ENCODE data around the gene DCP1A.
A peak's percentile ranks its signal among the peaks of the same experiment; 100 is the strongest.

Gene DCP1A

GRCh38 chr3:53347261-53348064, at the start of gene DCP1A:
Gene DCP1A (minus strand): TSS chr3:53347543. CDS start chr3:53347517, 26 bp downstream.
- peak; percentile 92 for DNase-seq (ENCODE audit: extremely low read depth, low read depth)
- TF ChIP-seq CTCF (IDR thresholded peaks at IDR 0.05; ENCODE audit: low read depth, low read length): no peak

- TF ChIP-seq CTCF (IDR thresholded peaks at IDR 0.05; ENCODE audit: low read depth, low read length): no peak
- no peak for DNase-seq (ENCODE audit: extremely low read depth, low read depth)
Observed at GRCh38 chr3:53384465-53385423, 37.4 kb upstream of the DCP1A start.

- DNase-seq (ENCODE audit: extremely low read depth, low read depth): no peak
- no peak for TF ChIP-seq CTCF (IDR thresholded peaks at IDR 0.05; ENCODE audit: low read depth, low read length)
Observed at GRCh38 chr3:53382106-53382505, 34.8 kb upstream of the DCP1A start.

GRCh38 chr3:53380306-53380705, 33.0 kb upstream of the DCP1A start:
- TF ChIP-seq CTCF (IDR thresholded peaks at IDR 0.05; ENCODE audit: low read depth, low read length): no peak
- no peak for DNase-seq (ENCODE audit: extremely low read depth, low read depth)

- no peak for DNase-seq (ENCODE audit: extremely low read depth, low read depth)
- TF ChIP-seq CTCF (IDR thresholded peaks at IDR 0.05; ENCODE audit: low read depth, low read length): no peak
Observed at GRCh38 chr3:53379898-53380297, 32.6 kb upstream of the DCP1A start.

GRCh38 chr3:53377794-53378193, 30.5 kb upstream of the DCP1A start:
- no peak for TF ChIP-seq CTCF (IDR thresholded peaks at IDR 0.05; ENCODE audit: low read depth, low read length)
- no peak for DNase-seq (ENCODE audit: extremely low read depth, low read depth)

GRCh38 chr3:53376679-53377078, 29.3 kb upstream of the DCP1A start:
- no peak for DNase-seq (ENCODE audit: extremely low read depth, low read depth)
- TF ChIP-seq CTCF (IDR thresholded peaks at IDR 0.05; ENCODE audit: low read depth, low read length): no peak

Measured in AG09319 (cell line).